SK-N-SH (cell line): ENCODE measurements around the gene SORL1.

Experiments used
- EP300 ChIP-seq, 2 experiments: IDR thresholded peaks; 2 replicates each; pipeline versions ENCODE4 v1.4.0 to v1.6.1; 2012; ENCODE audit warnings: borderline replicate concordance in 1 of 2, low read depth in 1 of 2, low read length in 1 of 2
- EZH2phosphoT487 ChIP-seq: fragments of 200-600 bp; sonication (generic); IDR thresholded peaks from 2 replicates; pipeline ENCODE4 v1.6.1; 2017; ENCODE audit warnings: low read depth, mixed run types, mild to moderate bottlenecking, antibody characterized with exemption, moderate library complexity, borderline replicate concordance
- FOXM1 ChIP-seq: IDR thresholded peaks from 2 replicates; pipeline ENCODE4 v1.4.0; 2012; ENCODE audit warnings: low read depth, mild to moderate bottlenecking
- GATA2 ChIP-seq: sonication (generic); formaldehyde crosslinking; IDR thresholded peaks from 2 replicates; pipeline ENCODE4 v1.5.0; 2020; ENCODE audit warnings: mild to moderate bottlenecking, missing genetic modification reagents
- JUND ChIP-seq: IDR thresholded peaks from 2 replicates; pipeline ENCODE4 v1.4.0; 2012
- NFIC ChIP-seq: IDR thresholded peaks from 2 replicates; pipeline ENCODE4 v1.4.0; 2012; ENCODE audit warnings: borderline replicate concordance
- POLR2AphosphoS5 ChIP-seq: IDR thresholded peaks from 2 replicates; pipeline ENCODE4 v1.6.1; 2012; ENCODE audit warnings: low read depth, low read length
- RAD21 ChIP-seq: IDR thresholded peaks from 2 replicates; pipeline ENCODE4 v1.6.1; 2012; ENCODE audit warnings: mild to moderate bottlenecking, low read length
- SIN3A ChIP-seq: IDR thresholded peaks from 2 replicates; pipeline ENCODE4 v1.6.1; 2012; ENCODE audit warnings: low read depth, mild to moderate bottlenecking, low read length, moderate library complexity, borderline replicate concordance
- SMC3 ChIP-seq: IDR thresholded peaks from 2 replicates; pipeline ENCODE4 v1.6.1; 2012; ENCODE audit warnings: low read depth, low read length, improper control_type of control experiment
- TF ChIP-seq, protein P1 (sequence below): fragments of 200-600 bp; sonication (generic); IDR thresholded peaks from 2 replicates; pipeline ENCODE4 v1.6.1; 2017; ENCODE audit warnings: antibody characterized with exemption, mild to moderate bottlenecking, moderate library complexity
- TF ChIP-seq, protein P2 (sequence below): IDR thresholded peaks from 2 replicates; pipeline ENCODE4 v1.4.0; 2012; ENCODE audit warnings: low read depth, borderline replicate concordance
- TF ChIP-seq, protein P3 (sequence below): IDR thresholded peaks from 2 replicates; pipeline ENCODE4 v1.6.1; 2012; ENCODE audit warnings: mild to moderate bottlenecking, low read depth, low read length, moderate library complexity

DNA sequence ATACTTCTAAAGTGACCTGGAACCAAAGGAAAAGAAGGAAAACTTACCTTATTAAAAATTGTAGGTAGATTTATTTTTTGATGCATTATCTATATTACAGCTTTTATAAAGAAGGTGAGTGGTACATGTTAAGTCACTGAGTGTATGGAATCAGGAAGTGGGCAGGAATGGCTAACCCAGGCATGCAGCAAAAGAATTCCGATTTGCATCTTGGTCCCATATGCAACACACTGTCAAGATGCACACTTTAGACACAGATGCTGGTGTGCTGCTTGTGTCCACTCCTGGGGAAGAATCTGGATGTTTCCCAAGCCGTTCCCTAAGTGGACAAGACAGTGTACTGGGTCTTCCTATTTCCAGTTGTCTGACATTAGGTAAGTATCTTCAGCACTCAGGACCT, 100.5 kb downstream of the SORL1 start:
- TF ChIP-seq, protein P1, sequence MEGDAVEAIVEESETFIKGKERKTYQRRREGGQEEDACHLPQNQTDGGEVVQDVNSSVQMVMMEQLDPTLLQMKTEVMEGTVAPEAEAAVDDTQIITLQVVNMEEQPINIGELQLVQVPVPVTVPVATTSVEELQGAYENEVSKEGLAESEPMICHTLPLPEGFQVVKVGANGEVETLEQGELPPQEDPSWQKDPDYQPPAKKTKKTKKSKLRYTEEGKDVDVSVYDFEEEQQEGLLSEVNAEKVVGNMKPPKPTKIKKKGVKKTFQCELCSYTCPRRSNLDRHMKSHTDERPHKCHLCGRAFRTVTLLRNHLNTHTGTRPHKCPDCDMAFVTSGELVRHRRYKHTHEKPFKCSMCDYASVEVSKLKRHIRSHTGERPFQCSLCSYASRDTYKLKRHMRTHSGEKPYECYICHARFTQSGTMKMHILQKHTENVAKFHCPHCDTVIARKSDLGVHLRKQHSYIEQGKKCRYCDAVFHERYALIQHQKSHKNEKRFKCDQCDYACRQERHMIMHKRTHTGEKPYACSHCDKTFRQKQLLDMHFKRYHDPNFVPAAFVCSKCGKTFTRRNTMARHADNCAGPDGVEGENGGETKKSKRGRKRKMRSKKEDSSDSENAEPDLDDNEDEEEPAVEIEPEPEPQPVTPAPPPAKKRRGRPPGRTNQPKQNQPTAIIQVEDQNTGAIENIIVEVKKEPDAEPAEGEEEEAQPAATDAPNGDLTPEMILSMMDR: no peak
- TF ChIP-seq SMC3 (no peak), JUND (no peak), GATA2 (CRISPR knock-in tag) (no peak), SIN3A (no peak), POLR2AphosphoS5 (no peak), EZH2phosphoT487 (no peak), FOXM1 (no peak), RAD21 (no peak), NFIC (no peak), EP300 (IDR thresholded peaks at IDR 0.05; ENCODE audit: borderline replicate concordance in 1 of 2, low read depth in 1 of 2, low read length in 1 of 2) (no peak)
- TF ChIP-seq, protein P2, sequence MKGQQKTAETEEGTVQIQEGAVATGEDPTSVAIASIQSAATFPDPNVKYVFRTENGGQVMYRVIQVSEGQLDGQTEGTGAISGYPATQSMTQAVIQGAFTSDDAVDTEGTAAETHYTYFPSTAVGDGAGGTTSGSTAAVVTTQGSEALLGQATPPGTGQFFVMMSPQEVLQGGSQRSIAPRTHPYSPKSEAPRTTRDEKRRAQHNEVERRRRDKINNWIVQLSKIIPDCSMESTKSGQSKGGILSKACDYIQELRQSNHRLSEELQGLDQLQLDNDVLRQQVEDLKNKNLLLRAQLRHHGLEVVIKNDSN: no peak
- TF ChIP-seq, protein P3, sequence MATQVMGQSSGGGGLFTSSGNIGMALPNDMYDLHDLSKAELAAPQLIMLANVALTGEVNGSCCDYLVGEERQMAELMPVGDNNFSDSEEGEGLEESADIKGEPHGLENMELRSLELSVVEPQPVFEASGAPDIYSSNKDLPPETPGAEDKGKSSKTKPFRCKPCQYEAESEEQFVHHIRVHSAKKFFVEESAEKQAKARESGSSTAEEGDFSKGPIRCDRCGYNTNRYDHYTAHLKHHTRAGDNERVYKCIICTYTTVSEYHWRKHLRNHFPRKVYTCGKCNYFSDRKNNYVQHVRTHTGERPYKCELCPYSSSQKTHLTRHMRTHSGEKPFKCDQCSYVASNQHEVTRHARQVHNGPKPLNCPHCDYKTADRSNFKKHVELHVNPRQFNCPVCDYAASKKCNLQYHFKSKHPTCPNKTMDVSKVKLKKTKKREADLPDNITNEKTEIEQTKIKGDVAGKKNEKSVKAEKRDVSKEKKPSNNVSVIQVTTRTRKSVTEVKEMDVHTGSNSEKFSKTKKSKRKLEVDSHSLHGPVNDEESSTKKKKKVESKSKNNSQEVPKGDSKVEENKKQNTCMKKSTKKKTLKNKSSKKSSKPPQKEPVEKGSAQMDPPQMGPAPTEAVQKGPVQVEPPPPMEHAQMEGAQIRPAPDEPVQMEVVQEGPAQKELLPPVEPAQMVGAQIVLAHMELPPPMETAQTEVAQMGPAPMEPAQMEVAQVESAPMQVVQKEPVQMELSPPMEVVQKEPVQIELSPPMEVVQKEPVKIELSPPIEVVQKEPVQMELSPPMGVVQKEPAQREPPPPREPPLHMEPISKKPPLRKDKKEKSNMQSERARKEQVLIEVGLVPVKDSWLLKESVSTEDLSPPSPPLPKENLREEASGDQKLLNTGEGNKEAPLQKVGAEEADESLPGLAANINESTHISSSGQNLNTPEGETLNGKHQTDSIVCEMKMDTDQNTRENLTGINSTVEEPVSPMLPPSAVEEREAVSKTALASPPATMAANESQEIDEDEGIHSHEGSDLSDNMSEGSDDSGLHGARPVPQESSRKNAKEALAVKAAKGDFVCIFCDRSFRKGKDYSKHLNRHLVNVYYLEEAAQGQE: no peak
